Liver (tissue), 9 donors: Measurements from ENCODE around the gene DDX1. TPM values are rescaled to one million over a fixed set of nuclear protein-coding genes. Genes with fewer than 3 reads are reported as not detected.

ENCODE experiments used
- DNase-seq: peaks from one replicate; pipeline ENCODE4 v3.0.0-alpha.2; 2017; ENCODE audit warnings: low spot score
- H3K27ac ChIP-seq, 2 donors: one replicate each; pipeline ENCODE4 v1.7.0; 2013; ENCODE audit warnings: inconsistent platforms in 2 of 2, low read length in 2 of 2, control low read depth in 1 of 2, low read depth in 1 of 2, mild to moderate bottlenecking in 1 of 2
- H3K27me3 ChIP-seq, 4 donors: one replicate each; pipeline versions ENCODE4 v1.6.1 to v1.7.0; 2013; ENCODE audit warnings: low read length in 3 of 4, inconsistent platforms in 1 of 4, mild to moderate bottlenecking in 1 of 4, moderate library complexity in 1 of 4; ENCODE audit not compliant: control insufficient read depth in 4 of 4, insufficient read depth in 4 of 4
- H3K36me3 ChIP-seq, 4 donors: one replicate each; pipeline versions ENCODE4 v1.6.1 to v1.7.0; 2013; ENCODE audit warnings: low read length in 3 of 4, mild to moderate bottlenecking in 3 of 4, low read depth in 1 of 4, moderate library complexity in 1 of 4; ENCODE audit not compliant: control insufficient read depth in 4 of 4, insufficient read depth in 3 of 4
- H3K4me1 ChIP-seq, 4 donors: one replicate each; pipeline versions ENCODE4 v1.6.1 to v1.7.0; 2013; ENCODE audit warnings: low read length in 3 of 4, mild to moderate bottlenecking in 3 of 4, moderate library complexity in 1 of 4; ENCODE audit not compliant: control insufficient read depth in 4 of 4, insufficient read depth in 4 of 4
- H3K4me3 ChIP-seq, 3 donors: one replicate each; pipeline versions ENCODE4 v1.6.1 to v1.7.0; 2013; ENCODE audit warnings: low read length in 3 of 3, control low read depth in 1 of 3, low read depth in 1 of 3, mild to moderate bottlenecking in 1 of 3
- H3K9ac ChIP-seq, 2 donors: one replicate each; pipeline ENCODE4 v1.7.0; 2013; ENCODE audit warnings: low read length in 2 of 2, mild to moderate bottlenecking in 2 of 2, moderate library complexity in 2 of 2, control low read depth in 1 of 2, low read depth in 1 of 2
- H3K9me3 ChIP-seq, 4 donors: one replicate each; pipeline versions ENCODE4 v1.6.1 to v1.7.0; 2013; ENCODE audit warnings: low read length in 3 of 4; ENCODE audit not compliant: control insufficient read depth in 4 of 4
- EGR1 ChIP-seq, 2 donors: IDR thresholded peaks; 2 replicates each; pipeline ENCODE4 v1.6.1; 2016 to 2018; ENCODE audit warnings: antibody characterized with exemption in 2 of 2, low read depth in 2 of 2
- FOXA1 ChIP-seq: IDR thresholded peaks from 2 replicates; pipeline ENCODE4 v1.6.1; 2016; ENCODE audit warnings: antibody characterized with exemption
- GABPA ChIP-seq, 2 donors: IDR thresholded peaks in 1 of 2; conservative IDR thresholded peaks in 1 of 2; 2 replicates each; pipeline ENCODE4 v1.6.1; 2016; ENCODE audit warnings: antibody characterized with exemption in 2 of 2, mild to moderate bottlenecking in 1 of 2, moderate library complexity in 1 of 2
- HNF4A ChIP-seq, 2 donors: conservative IDR thresholded peaks; 2 replicates each; pipeline ENCODE4 v1.6.1; 2016; ENCODE audit warnings: antibody characterized with exemption in 2 of 2, mild to moderate bottlenecking in 2 of 2
- HNF4G ChIP-seq: IDR thresholded peaks from 2 replicates; pipeline ENCODE4 v1.6.1; 2016; ENCODE audit warnings: antibody characterized with exemption
- JUND ChIP-seq, 2 donors: IDR thresholded peaks; 2 replicates each; pipeline ENCODE4 v1.6.1; 2016; ENCODE audit warnings: antibody characterized with exemption in 2 of 2
- NR2F2 ChIP-seq: IDR thresholded peaks from 2 replicates; pipeline ENCODE4 v1.6.1; 2016; ENCODE audit warnings: antibody characterized with exemption
- RAD21 ChIP-seq, 2 donors: IDR thresholded peaks; 2 replicates each; pipeline ENCODE4 v1.6.1; 2016; ENCODE audit warnings: antibody characterized with exemption in 2 of 2, mild to moderate bottlenecking in 2 of 2
- RXRA ChIP-seq, 2 donors: IDR thresholded peaks; 2 replicates each; pipeline ENCODE4 v1.6.1; 2017 to 2018; ENCODE audit warnings: antibody characterized with exemption in 2 of 2, mild to moderate bottlenecking in 1 of 2
- SP1 ChIP-seq: IDR thresholded peaks from 2 replicates; pipeline ENCODE4 v1.6.1; 2018; ENCODE audit warnings: antibody characterized with exemption, mild to moderate bottlenecking
- TAF1 ChIP-seq: conservative IDR thresholded peaks from 2 replicates; pipeline ENCODE4 v1.6.1; 2016; ENCODE audit warnings: antibody characterized with exemption, mild to moderate bottlenecking
- YY1 ChIP-seq: IDR thresholded peaks from 2 replicates; pipeline ENCODE4 v1.6.1; 2016; ENCODE audit warnings: antibody characterized with exemption, mild to moderate bottlenecking
- WGBS: extraction: QIAGEN DNeasy Blood & Tissue Kit; methylation state at CpG from one replicate; pipeline ENCODE4 v1.1.7; 2013; 5-methylcytosine and 5-hydroxymethylcytosine counted together
- polyA plus RNA-seq, 2 donors: library from polyadenylated mRNA; stranded (reverse) in 1 of 2; unstranded in 1 of 2; fragments of 200-250 nt in 1 of 2; fragments of >200 nt in 1 of 2; fragmentation: Nextera tagmentation in 1 of 2; extraction: Ambion mirVana in 1 of 2; gene quantifications; one replicate each; pipeline versions ENCODE4 v1.2.1 to v1.2.3, GENCODE V29; 2013 to 2015
- total RNA-seq, 2 donors: library from RNA; depleted of rRNA; stranded (reverse); fragments of >200 nt; gene quantifications; one replicate each; pipeline ENCODE4 v1.2.3, GENCODE V29; 2014
- TF ChIP-seq, protein P1 (sequence below): IDR thresholded peaks from 2 replicates; pipeline ENCODE4 v1.6.1; 2016; ENCODE audit warnings: antibody characterized with exemption
- TF ChIP-seq, protein P2 (sequence below): IDR thresholded peaks from 2 replicates; pipeline ENCODE4 v1.6.1; 2016; ENCODE audit warnings: antibody characterized with exemption
- TF ChIP-seq, protein P3 (sequence below): fragments of 150-350 bp; IDR thresholded peaks from 2 replicates; pipeline ENCODE4 v1.5.1; 2017; ENCODE audit warnings: improper control_type of control experiment, low read depth, low read length; ENCODE audit not compliant: missing input control
- TF ChIP-seq, protein P4 (sequence below): IDR thresholded peaks from 2 replicates; pipeline ENCODE4 v1.6.1; 2016; ENCODE audit warnings: antibody characterized with exemption, mild to moderate bottlenecking
- donor health status: healthy.
- donor health status: healthy.
- donor health status: healthy.
- donor health status: healthy.
- donor health status: healthy.

DDX1 gene
- total and polyA plus RNA-seq, 4 donors, result 31.7 to 43.9 (median 38.8) TPM

DNA sequence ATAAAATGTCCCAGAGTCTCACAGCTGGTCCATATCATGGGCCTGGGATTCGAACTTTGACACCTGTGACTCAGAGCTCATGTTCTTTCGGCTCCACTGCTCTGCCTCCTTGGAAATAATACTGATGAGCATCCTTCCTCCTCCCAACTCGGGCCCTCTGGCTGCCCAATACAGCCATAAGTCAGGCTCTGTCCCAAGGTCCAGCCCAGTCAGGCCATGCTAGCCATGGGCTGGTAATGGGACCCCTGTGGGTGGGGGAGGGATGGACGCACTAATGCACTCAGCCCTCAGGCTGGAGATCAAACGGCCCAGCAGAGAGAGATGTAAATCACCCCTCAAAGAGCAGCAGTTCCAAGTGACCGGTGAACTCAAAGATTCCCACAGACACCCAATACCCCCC, 61.1 kb downstream of the DDX1 start:
- no peak overlapping the region for H3K9ac ChIP-seq
- TF ChIP-seq YY1 (no peak), TAF1 (no peak), NR2F2 (no peak), HNF4G (no peak), RXRA (IDR thresholded peaks at IDR 0.05) (no peak), FOXA1 (no peak), JUND (IDR thresholded peaks at IDR 0.05) (no peak), EGR1 (IDR thresholded peaks at IDR 0.05; ENCODE audit: low read depth in 2 of 2) (no peak), HNF4A (conservative IDR thresholded peaks at IDR 0.05) (no peak), RAD21 (IDR thresholded peaks at IDR 0.05) (no peak), GABPA (IDR thresholded peaks at IDR 0.05 in 1 of 2, conservative IDR thresholded peaks at IDR 0.05 in 1 of 2) (no peak), SP1 (no peak)
- TF ChIP-seq, protein P1, sequence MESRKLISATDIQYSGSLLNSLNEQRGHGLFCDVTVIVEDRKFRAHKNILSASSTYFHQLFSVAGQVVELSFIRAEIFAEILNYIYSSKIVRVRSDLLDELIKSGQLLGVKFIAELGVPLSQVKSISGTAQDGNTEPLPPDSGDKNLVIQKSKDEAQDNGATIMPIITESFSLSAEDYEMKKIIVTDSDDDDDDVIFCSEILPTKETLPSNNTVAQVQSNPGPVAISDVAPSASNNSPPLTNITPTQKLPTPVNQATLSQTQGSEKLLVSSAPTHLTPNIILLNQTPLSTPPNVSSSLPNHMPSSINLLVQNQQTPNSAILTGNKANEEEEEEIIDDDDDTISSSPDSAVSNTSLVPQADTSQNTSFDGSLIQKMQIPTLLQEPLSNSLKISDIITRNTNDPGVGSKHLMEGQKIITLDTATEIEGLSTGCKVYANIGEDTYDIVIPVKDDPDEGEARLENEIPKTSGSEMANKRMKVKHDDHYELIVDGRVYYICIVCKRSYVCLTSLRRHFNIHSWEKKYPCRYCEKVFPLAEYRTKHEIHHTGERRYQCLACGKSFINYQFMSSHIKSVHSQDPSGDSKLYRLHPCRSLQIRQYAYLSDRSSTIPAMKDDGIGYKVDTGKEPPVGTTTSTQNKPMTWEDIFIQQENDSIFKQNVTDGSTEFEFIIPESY, result no peak
- TF ChIP-seq, protein P2, sequence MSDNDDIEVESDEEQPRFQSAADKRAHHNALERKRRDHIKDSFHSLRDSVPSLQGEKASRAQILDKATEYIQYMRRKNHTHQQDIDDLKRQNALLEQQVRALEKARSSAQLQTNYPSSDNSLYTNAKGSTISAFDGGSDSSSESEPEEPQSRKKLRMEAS, result no peak
- TF ChIP-seq, protein P3, sequence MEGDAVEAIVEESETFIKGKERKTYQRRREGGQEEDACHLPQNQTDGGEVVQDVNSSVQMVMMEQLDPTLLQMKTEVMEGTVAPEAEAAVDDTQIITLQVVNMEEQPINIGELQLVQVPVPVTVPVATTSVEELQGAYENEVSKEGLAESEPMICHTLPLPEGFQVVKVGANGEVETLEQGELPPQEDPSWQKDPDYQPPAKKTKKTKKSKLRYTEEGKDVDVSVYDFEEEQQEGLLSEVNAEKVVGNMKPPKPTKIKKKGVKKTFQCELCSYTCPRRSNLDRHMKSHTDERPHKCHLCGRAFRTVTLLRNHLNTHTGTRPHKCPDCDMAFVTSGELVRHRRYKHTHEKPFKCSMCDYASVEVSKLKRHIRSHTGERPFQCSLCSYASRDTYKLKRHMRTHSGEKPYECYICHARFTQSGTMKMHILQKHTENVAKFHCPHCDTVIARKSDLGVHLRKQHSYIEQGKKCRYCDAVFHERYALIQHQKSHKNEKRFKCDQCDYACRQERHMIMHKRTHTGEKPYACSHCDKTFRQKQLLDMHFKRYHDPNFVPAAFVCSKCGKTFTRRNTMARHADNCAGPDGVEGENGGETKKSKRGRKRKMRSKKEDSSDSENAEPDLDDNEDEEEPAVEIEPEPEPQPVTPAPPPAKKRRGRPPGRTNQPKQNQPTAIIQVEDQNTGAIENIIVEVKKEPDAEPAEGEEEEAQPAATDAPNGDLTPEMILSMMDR, result no peak
- no peak overlapping the region for H3K27ac ChIP-seq
- 81% methylated on average over 6 of the region's 6 CpGs for whole genome bisulfite sequencing
- H3K36me3 ChIP-seq, result no peaks in the 10 kb centered on the region
- no peaks in the 10 kb centered on the region for H3K4me1 ChIP-seq
- H3K9me3 ChIP-seq, result no peaks in the 10 kb centered on the region
- DNase-seq, result no peak
- H3K27me3 ChIP-seq, result no peaks in the 10 kb centered on the region
- H3K4me3 ChIP-seq, result no peak overlapping the region

DNA sequence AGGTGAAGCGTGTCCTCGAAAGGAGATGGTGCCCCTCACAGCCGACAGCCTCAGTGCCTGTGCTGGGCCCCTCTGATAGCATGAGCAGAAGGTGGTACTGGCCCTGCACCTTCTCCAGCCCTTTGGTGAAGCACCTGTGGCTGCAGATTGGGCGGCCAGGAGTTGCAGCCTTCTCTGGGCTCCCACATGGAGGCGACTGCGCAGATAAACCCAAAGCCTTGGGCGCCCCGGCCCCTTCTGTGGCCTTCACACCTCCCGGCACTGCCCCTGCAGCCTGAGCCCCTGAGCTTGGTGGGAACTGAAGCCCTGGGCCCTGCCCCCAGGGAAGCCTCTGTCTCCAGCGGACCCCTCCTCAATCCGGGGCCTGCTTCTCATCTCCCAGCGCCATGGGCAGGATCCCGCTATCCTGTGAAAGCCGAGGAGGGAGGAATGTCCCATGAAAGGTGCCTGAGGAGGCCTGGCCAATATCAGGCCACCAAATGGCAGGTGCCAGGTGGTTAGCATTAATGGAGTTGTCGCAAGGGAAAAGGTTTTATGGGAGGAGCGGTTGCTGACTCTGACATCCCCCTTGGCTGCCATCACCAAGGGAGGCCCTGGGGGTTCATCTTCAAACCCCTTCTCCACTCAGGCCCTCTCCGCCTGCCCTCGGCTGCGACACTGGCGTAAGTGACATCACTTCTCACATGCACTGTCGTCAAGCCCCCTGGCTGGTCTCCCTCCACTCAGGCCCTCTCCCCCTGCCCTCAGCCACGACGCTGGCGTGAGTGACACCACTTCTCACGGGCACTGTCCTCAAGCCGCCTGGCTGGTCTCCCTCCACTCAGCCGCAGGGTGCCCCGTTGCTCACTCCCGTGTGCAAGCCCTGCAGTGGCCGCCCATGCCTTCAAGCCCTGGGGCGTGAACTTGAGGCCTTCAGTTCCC, 62.4 kb downstream of the DDX1 start:
- WGBS, result 92% methylated on average over 31 of the region's 31 CpGs
- Histone ChIP-seq H3K9ac (no peak overlapping the region), H3K9me3 (no peaks in the 10 kb centered on the region), H3K27ac (no peak overlapping the region), H3K27me3 (no peaks in the 10 kb centered on the region), H3K4me3 (no peak overlapping the region), H3K36me3 (no peaks in the 10 kb centered on the region), H3K4me1 (no peaks in the 10 kb centered on the region)
- TF ChIP-seq HNF4A (conservative IDR thresholded peaks at IDR 0.05), result no peak
- no peak for TF ChIP-seq RAD21 (IDR thresholded peaks at IDR 0.05)
- TF ChIP-seq NR2F2, result no peak
- TF ChIP-seq, protein P4, sequence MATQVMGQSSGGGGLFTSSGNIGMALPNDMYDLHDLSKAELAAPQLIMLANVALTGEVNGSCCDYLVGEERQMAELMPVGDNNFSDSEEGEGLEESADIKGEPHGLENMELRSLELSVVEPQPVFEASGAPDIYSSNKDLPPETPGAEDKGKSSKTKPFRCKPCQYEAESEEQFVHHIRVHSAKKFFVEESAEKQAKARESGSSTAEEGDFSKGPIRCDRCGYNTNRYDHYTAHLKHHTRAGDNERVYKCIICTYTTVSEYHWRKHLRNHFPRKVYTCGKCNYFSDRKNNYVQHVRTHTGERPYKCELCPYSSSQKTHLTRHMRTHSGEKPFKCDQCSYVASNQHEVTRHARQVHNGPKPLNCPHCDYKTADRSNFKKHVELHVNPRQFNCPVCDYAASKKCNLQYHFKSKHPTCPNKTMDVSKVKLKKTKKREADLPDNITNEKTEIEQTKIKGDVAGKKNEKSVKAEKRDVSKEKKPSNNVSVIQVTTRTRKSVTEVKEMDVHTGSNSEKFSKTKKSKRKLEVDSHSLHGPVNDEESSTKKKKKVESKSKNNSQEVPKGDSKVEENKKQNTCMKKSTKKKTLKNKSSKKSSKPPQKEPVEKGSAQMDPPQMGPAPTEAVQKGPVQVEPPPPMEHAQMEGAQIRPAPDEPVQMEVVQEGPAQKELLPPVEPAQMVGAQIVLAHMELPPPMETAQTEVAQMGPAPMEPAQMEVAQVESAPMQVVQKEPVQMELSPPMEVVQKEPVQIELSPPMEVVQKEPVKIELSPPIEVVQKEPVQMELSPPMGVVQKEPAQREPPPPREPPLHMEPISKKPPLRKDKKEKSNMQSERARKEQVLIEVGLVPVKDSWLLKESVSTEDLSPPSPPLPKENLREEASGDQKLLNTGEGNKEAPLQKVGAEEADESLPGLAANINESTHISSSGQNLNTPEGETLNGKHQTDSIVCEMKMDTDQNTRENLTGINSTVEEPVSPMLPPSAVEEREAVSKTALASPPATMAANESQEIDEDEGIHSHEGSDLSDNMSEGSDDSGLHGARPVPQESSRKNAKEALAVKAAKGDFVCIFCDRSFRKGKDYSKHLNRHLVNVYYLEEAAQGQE, result no peak
- no peak for TF ChIP-seq TAF1
- TF ChIP-seq RXRA (IDR thresholded peaks at IDR 0.05), result no peak
- no peak for TF ChIP-seq FOXA1
- TF ChIP-seq, protein P2, result no peak
- no peak for DNase-seq
